Epithelial cell of proximal tubule (primary cell): ENCODE results near the gene HHIPL1. TPM values are rescaled to one million over a fixed set of nuclear protein-coding genes. Genes with fewer than 3 reads are reported as not detected.
A peak's percentile ranks its signal among the peaks of the same experiment; 100 is the strongest.

Experiments used
- DNase-seq: peaks from one replicate; pipeline ENCODE4 v3.0.0-alpha.2; 2011; ENCODE audit warnings: low read depth
- H3K4me3 ChIP-seq: 2 replicates; pipeline ENCODE4 v1.5.1; 2011; ENCODE audit warnings: low read depth, mild to moderate bottlenecking, low read length
- CTCF ChIP-seq: conservative IDR thresholded peaks from 2 replicates; pipeline ENCODE4 v1.5.1; 2012; ENCODE audit warnings: low read depth, mild to moderate bottlenecking, low read length
- total RNA-seq: library from RNA; depleted of rRNA; stranded (reverse); fragments of >200 nt; gene quantifications from 2 replicates; pipeline ENCODE4 v1.2.3, GENCODE V29; 2015

Gene HHIPL1
- total RNA-seq, result 0.87 and 4.9 TPM in 2 replicates

- DNase-seq, result no peak
- peak within 1 kb of the TSS; percentile 38 for H3K4me3 ChIP-seq
- no peak for TF ChIP-seq CTCF
Measured at GRCh38 chr14:99644723-99645544, at the start of gene HHIPL1. Gene HHIPL1 (plus strand): TSS chr14:99645129. CDS start chr14:99645208, 79 bp downstream.

GRCh38 chr14:99595524-99595923 is 49.4 kb upstream of the HHIPL1 start:
- no peak overlapping the region for H3K4me3 ChIP-seq
- no peak for TF ChIP-seq CTCF
- no peak for DNase-seq

- TF ChIP-seq CTCF, result no peak
- DNase-seq, result no peak
- no peak overlapping the region for H3K4me3 ChIP-seq
Measured at GRCh38 chr14:99596071-99596627, 48.8 kb upstream of the HHIPL1 start.

- DNase-seq, result no peak
- no peak overlapping the region for H3K4me3 ChIP-seq
- TF ChIP-seq CTCF, result no peak
Measured at GRCh38 chr14:99596772-99597171, 48.2 kb upstream of the HHIPL1 start.

GRCh38 chr14:99597911-99598600 is 46.9 kb upstream of the HHIPL1 start:
- no peak overlapping the region for H3K4me3 ChIP-seq
- DNase-seq, result no peak
- no peak for TF ChIP-seq CTCF

- no peak for TF ChIP-seq CTCF
- DNase-seq, result no peak
- no peak overlapping the region for H3K4me3 ChIP-seq
Measured at GRCh38 chr14:99598774-99599173, 46.2 kb upstream of the HHIPL1 start.
